GM19438 (cell line): ENCODE measurements around the gene CLEC7A.

Source experiments
- ATAC-seq: cut with Tn5 transposase; IDR thresholded peaks from one replicate; pipeline ENCODE4 v1.9.1; 2021; ENCODE audit warnings: low read depth; ENCODE audit not compliant: unreplicated experiment

CLEC7A gene

GRCh38 chr12:10142976-10143589, 13.1 kb upstream of the CLEC7A start:
- ATAC-seq: no peak

- ATAC-seq: no peak
Observed at GRCh38 chr12:10140001-10140400, 10.0 kb upstream of the CLEC7A start.

- ATAC-seq: no peak
Observed at GRCh38 chr12:10136637-10137205, 6.7 kb upstream of the CLEC7A start.

GRCh38 chr12:10135126-10135525, 5.1 kb upstream of the CLEC7A start:
- no peak for ATAC-seq

- no peak for ATAC-seq
Observed at GRCh38 chr12:10132850-10133370, 2.9 kb upstream of the CLEC7A start.

GRCh38 chr12:10131111-10131690, 1.2 kb upstream of the CLEC7A start:
- no peak for ATAC-seq

- ATAC-seq: no peak
Observed at GRCh38 chr12:10128687-10129086, 1.3 kb downstream of the CLEC7A start.

GRCh38 chr12:10126413-10126812, 3.6 kb downstream of the CLEC7A start:
- ATAC-seq: no peak

- no peak for ATAC-seq
Observed at GRCh38 chr12:10122689-10123088, 7.3 kb downstream of the CLEC7A start.

- ATAC-seq: no peak
Observed at GRCh38 chr12:10121278-10121677, 8.7 kb downstream of the CLEC7A start.

- no peak for ATAC-seq
Observed at GRCh38 chr12:10119066-10119465, 10.9 kb downstream of the CLEC7A start.

- ATAC-seq: no peak
Observed at GRCh38 chr12:10115890-10116289, 14.1 kb downstream of the CLEC7A start.

GRCh38 chr12:10115311-10115710, 14.7 kb downstream of the CLEC7A start:
- no peak for ATAC-seq

GRCh38 chr12:10113920-10114319, 16.1 kb downstream of the CLEC7A start:
- no peak for ATAC-seq

GRCh38 chr12:10113075-10113474, 16.9 kb downstream of the CLEC7A start:
- no peak for ATAC-seq

- no peak for ATAC-seq
Observed at GRCh38 chr12:10111451-10111850, 18.5 kb downstream of the CLEC7A start.

GRCh38 chr12:10110256-10110844, 19.6 kb downstream of the CLEC7A start:
- ATAC-seq: no peak

GRCh38 chr12:10102322-10102721, 27.7 kb downstream of the CLEC7A start:
- ATAC-seq: no peak

- ATAC-seq: no peak
Observed at GRCh38 chr12:10101648-10102220, 28.3 kb downstream of the CLEC7A start.

GRCh38 chr12:10101042-10101579, 28.9 kb downstream of the CLEC7A start:
- ATAC-seq: no peak

- ATAC-seq: no peak
Observed at GRCh38 chr12:10098791-10099190, 31.2 kb downstream of the CLEC7A start, which contains the start of gene CLEC1A. CLEC1A (minus strand) TSS chr12:10098985; CDS start chr12:10098922, 63 bp downstream.
